ENCODE data around the gene UROC1.

Gene UROC1

GRCh38 chr3:126516152-126516935, 1.2 kb downstream of the UROC1 start:
- DNase-seq: no peak

GRCh38 chr3:126515066-126515706, 2.4 kb downstream of the UROC1 start:
- DNase-seq: no peak

GRCh38 chr3:126514161-126514560, 3.4 kb downstream of the UROC1 start:
- DNase-seq: no peak

GRCh38 chr3:126512916-126513650, 4.5 kb downstream of the UROC1 start:
- DNase-seq: no peak

- DNase-seq: no peak
These were observed 5.5 kb downstream of the UROC1 start for GRCh38 chr3:126512026-126512425.

- no peak for DNase-seq
These were observed 6.3 kb downstream of the UROC1 start for GRCh38 chr3:126511291-126511690.

- no peak for DNase-seq
These were observed 7.2 kb downstream of the UROC1 start for GRCh38 chr3:126510308-126510910.

- no peak for DNase-seq
These were observed 7.8 kb downstream of the UROC1 start for GRCh38 chr3:126509597-126510307.

GRCh38 chr3:126508564-126508964, 9.0 kb downstream of the UROC1 start:
- DNase-seq: no peak

GRCh38 chr3:126507886-126508285, 9.7 kb downstream of the UROC1 start:
- no peak for DNase-seq

GRCh38 chr3:126503701-126504100, 13.9 kb downstream of the UROC1 start:
- no peak for DNase-seq

GRCh38 chr3:126502656-126503055, 14.9 kb downstream of the UROC1 start:
- no peak for DNase-seq

- no peak for DNase-seq
These were observed 15.8 kb downstream of the UROC1 start for GRCh38 chr3:126501736-126502135.

GRCh38 chr3:126501054-126501453, 16.5 kb downstream of the UROC1 start:
- no peak for DNase-seq

GRCh38 chr3:126500016-126500415, 17.6 kb downstream of the UROC1 start:
- DNase-seq: no peak

GRCh38 chr3:126499401-126499800, 18.2 kb downstream of the UROC1 start:
- no peak for DNase-seq

GRCh38 chr3:126498929-126499328, 18.6 kb downstream of the UROC1 start:
- DNase-seq: no peak

- DNase-seq: no peak
These were observed 19.1 kb downstream of the UROC1 start for GRCh38 chr3:126498461-126498860.

GRCh38 chr3:126497956-126498355, 19.6 kb downstream of the UROC1 start:
- DNase-seq: no peak

GRCh38 chr3:126496894-126497850, 20.4 kb downstream of the UROC1 start:
- DNase-seq: no peak

- DNase-seq: no peak
These were observed 21.8 kb downstream of the UROC1 start for GRCh38 chr3:126495786-126496185.

- DNase-seq: no peak
These were observed 22.7 kb downstream of the UROC1 start for GRCh38 chr3:126494970-126495230.

All from NCI-H187 (cell line).